Cardiac fibroblast (primary cell): ENCODE measurements around the gene CFAP20DC.

Experiments
- DNase-seq, 2 donors: peaks; one replicate each; pipeline versions ENCODE4 v3.0.0 to v3.0.0-alpha.2; 2010; ENCODE audit warnings: low read depth in 2 of 2
- H3K4me3 ChIP-seq, 2 donors: replicated peaks in 1 of 2; 1 replicate in 1 of 2; 2 replicates in 1 of 2; pipeline ENCODE4 v1.5.1; 2011; ENCODE audit warnings: low read depth in 2 of 2, low read length in 2 of 2, mild to moderate bottlenecking in 2 of 2, moderate library complexity in 1 of 2
- CTCF ChIP-seq: IDR thresholded peaks from one replicate; pipeline ENCODE4 v1.5.1; 2011; ENCODE audit warnings: low read depth, mild to moderate bottlenecking, low read length, inconsistent platforms

The CFAP20DC gene

GRCh38 chr3:58840949-58841348 lies 208.9 kb downstream of the CFAP20DC start:
- no peak for DNase-seq
- TF ChIP-seq CTCF = no peak
- no peak overlapping the region for H3K4me3 ChIP-seq

- H3K4me3 ChIP-seq = no peak overlapping the region
- TF ChIP-seq CTCF = no peak
- DNase-seq = no peak
These were observed 209.9 kb downstream of the CFAP20DC start for GRCh38 chr3:58839964-58840363.

- no peak for TF ChIP-seq CTCF
These were observed 210.6 kb downstream of the CFAP20DC start for GRCh38 chr3:58839187-58839586.

GRCh38 chr3:58837856-58838255 lies 212.0 kb downstream of the CFAP20DC start:
- no peak for TF ChIP-seq CTCF
- H3K4me3 ChIP-seq = no peak overlapping the region
- no peak for DNase-seq

More at GRCh38 chr3:58839187-58839586, 210.6 kb downstream of the CFAP20DC start:
- H3K4me3 ChIP-seq = no peak overlapping the region
- no peak for DNase-seq

- TF ChIP-seq CTCF = no peak
- DNase-seq = no peak
- no peak overlapping the region for H3K4me3 ChIP-seq
These were observed 212.5 kb downstream of the CFAP20DC start for GRCh38 chr3:58837141-58837843.

GRCh38 chr3:58835086-58835485 lies 214.7 kb downstream of the CFAP20DC start:
- no peak for TF ChIP-seq CTCF
- DNase-seq = peak; percentile 3 to 62

GRCh38 chr3:58833491-58833890 lies 216.3 kb downstream of the CFAP20DC start:
- no peak for TF ChIP-seq CTCF
- H3K4me3 ChIP-seq = no peak overlapping the region
- DNase-seq = peak in 1 of 2 donors; percentile 3

More at GRCh38 chr3:58835086-58835485, 214.7 kb downstream of the CFAP20DC start:
- no peak overlapping the region for H3K4me3 ChIP-seq
